Neural cell (in vitro differentiated cells): ENCODE data around the gene RPS6KA5.

Experiments used
- CTCF ChIP-seq: fragments of 450-650 bp; IDR thresholded peaks from 2 replicates; pipeline ENCODE4 v1.5.1; 2014; ENCODE audit warnings: antibody characterized with exemption, mild to moderate bottlenecking, moderate library complexity; ENCODE audit not compliant: poor library complexity, severe bottlenecking
- POLR2AphosphoS5 ChIP-seq: IDR thresholded peaks from 2 replicates; pipeline ENCODE4 v1.6.1; 2012
- RAD21 ChIP-seq: fragments of 450-650 bp; conservative IDR thresholded peaks from 2 replicates; pipeline ENCODE4 v1.6.1; 2014; ENCODE audit warnings: antibody characterized with exemption, mild to moderate bottlenecking, moderate library complexity

DNA sequence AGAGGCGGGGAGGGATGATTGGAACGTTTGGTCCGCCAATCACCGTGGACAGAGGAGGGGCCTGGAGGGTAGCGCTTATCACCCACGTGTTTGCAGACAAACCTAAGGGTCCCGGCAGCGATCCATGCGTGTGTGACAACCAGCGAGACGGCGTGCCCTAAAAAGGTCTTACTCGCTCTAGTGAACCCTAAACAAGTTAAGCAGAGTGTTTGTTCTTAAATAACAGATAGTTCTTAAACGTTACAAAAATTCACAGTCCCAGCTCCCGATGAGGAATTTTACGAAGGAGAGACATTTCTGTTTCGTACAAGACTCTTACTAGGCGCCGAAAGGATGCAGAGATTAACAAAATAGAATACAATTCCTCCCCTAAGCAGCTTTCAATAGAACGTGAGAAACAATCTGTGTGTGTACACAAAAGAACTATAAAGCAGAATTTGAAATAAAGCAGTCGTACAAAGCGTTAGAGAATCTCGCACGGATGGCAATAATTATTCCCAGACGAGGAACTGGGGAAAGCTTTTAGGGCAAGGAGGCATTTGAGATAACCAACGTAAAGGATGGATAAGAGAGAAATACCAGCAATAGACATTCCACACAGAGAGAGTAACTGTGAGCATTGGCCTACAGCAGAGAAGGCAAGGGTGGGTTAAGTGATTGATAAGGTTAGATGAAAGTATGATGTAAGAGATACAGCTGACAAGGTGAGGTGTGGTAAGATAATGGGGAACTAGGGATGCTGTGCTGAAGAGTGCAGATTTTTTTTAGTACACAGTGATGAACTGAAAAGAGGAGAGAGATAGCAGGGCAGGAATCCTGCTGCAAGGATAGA, 831 bp upstream of the RPS6KA5 start:
- TF ChIP-seq CTCF: no peak
- TF ChIP-seq POLR2AphosphoS5: peak; percentile 68
- peak; percentile 46 for TF ChIP-seq RAD21
